Measurements from ENCODE around the gene IL13.
A peak's percentile ranks its signal among the peaks of the same experiment; 100 is the strongest.

The IL13 gene

DNA sequence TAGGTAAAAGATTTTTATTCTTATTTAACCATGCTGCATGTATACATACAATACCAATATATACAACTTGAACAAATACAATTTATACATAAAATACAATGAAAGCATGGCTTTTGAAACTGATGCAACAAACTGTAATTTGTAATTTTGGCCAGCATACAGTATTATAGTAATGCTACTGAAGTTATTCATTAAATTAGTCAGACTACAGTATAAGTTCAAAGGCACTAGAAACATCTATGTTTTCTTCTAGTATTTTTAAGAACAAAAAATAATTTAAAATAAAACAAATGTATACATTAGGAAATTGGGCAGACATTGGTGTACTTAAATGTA, 34.6 kb downstream of the IL13 start:
- ChIA-PET POLR2A (ENCODE audit: low non-redundant PET) (no interaction called here), CTCF (no interaction called here)
- TF ChIP-seq, protein P1, sequence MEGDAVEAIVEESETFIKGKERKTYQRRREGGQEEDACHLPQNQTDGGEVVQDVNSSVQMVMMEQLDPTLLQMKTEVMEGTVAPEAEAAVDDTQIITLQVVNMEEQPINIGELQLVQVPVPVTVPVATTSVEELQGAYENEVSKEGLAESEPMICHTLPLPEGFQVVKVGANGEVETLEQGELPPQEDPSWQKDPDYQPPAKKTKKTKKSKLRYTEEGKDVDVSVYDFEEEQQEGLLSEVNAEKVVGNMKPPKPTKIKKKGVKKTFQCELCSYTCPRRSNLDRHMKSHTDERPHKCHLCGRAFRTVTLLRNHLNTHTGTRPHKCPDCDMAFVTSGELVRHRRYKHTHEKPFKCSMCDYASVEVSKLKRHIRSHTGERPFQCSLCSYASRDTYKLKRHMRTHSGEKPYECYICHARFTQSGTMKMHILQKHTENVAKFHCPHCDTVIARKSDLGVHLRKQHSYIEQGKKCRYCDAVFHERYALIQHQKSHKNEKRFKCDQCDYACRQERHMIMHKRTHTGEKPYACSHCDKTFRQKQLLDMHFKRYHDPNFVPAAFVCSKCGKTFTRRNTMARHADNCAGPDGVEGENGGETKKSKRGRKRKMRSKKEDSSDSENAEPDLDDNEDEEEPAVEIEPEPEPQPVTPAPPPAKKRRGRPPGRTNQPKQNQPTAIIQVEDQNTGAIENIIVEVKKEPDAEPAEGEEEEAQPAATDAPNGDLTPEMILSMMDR (conservative IDR thresholded peaks at IDR 0.05; ENCODE audit: low read depth), result no peak
- DNase-seq (ENCODE audit: low spot score), result no peak
- H3K27ac ChIP-seq, result no peak overlapping the region

DNA sequence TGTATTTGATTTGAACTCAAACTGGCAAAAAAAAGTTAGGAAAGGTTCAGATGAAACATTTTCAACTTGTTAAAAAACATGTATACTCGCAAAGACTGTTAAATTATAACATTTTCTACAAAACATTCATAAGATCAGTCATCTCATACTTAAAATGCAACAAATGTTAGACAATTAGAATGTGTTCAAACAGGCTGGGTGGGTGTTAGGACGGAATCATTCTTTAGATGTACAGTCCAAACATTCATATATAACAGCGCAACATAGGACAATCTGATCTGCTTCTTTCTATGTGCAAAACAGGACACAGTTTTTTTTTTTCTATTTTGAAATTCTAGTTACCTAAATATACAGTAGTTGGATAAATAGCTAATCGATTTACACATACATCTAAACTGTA, 38.0 kb downstream of the IL13 start:
- CTCF ChIA-PET, result interaction anchor here (0.6 to 2.0 kb wide), 2 partner anchors 19 to 40 kb away, joined by 3 to 7 read pairs; no protein-coding TSS in a partner anchor
- TF ChIP-seq, protein P1 (conservative IDR thresholded peaks at IDR 0.05; ENCODE audit: low read depth), result no peak
- no peak overlapping the region for H3K27ac ChIP-seq
- POLR2A ChIA-PET (ENCODE audit: low non-redundant PET), result no interaction called here
- DNase-seq (ENCODE audit: low spot score), result no peak

DNA sequence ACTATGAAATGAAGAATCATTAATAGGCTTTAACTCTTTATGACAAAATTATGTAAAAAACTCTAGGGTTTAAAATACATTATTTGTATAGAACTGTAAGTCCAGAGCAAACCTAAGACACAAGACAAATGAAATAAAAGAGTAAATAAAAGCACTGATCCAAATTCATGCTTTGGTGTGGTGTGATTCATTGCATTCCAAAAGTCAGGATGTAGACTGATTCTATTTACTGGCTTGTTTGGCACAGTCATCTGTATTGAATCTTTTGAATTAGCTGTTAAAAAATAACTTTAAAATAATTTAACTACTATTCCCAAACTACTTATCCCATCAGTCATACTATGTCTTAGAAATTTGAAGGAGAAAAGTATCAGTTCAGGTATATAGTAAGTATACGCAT, 46.9 kb downstream of the IL13 start:
- TF ChIP-seq, protein P1 (conservative IDR thresholded peaks at IDR 0.05; ENCODE audit: low read depth), result no peak
- H3K27ac ChIP-seq, result no peak overlapping the region
- peak; percentile 35 for DNase-seq (ENCODE audit: low spot score)
- ChIA-PET CTCF (interaction anchor here (0.6 kb wide), 2 partner anchors 50 to 390 kb away, joined by 3 to 5 read pairs; no protein-coding TSS in a partner anchor), POLR2A (ENCODE audit: low non-redundant PET) (no interaction called here)

DNA sequence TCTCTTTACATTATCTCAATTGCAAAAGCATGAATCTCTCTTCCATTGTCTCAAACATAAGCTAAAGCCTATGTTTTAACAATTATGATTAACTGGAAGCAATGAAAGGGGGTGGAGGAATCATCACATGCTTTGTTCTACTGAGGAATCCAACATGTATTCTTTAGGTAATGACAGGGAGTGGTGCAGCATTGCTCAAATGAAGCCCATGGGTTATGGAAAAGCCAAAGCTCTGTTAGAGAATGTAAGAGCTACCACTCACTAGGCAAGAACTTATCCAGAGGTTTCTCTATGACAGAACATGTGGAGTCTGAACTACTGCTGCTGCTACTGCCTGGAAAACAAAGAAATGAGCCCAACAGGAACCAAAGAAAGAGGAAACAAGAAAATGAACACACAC, 50.7 kb downstream of the IL13 start:
- no peak overlapping the region for H3K27ac ChIP-seq
- TF ChIP-seq, protein P1 (conservative IDR thresholded peaks at IDR 0.05; ENCODE audit: low read depth), result no peak
- CTCF ChIA-PET, result interaction anchor here (0.6 kb wide), 2 partner anchors 136 to 313 kb away, joined by 3 read pairs; no protein-coding TSS in a partner anchor
- no peak for DNase-seq (ENCODE audit: low spot score)
- POLR2A ChIA-PET (ENCODE audit: low non-redundant PET), result interaction anchor here (0.7 kb wide), 1 partner anchor 70 kb away, joined by 10 read pairs; no protein-coding TSS in a partner anchor

Measured in RWPE1 (cell line).